ENCODE measurements around the gene IRAK1BP1. TPM values are rescaled to one million over a fixed set of nuclear protein-coding genes. Genes with fewer than 3 reads are reported as not detected.

Gene IRAK1BP1
- total RNA-seq (2022; extraction: Qiagen RNA extraction; ENCODE audit: low read depth): 0.64 to 0.87 TPM (median 0.74 TPM) in 5 replicates

GRCh38 chr6:78867370-78868040 is at the start of gene IRAK1BP1:
TSS of gene IRAK1BP1 (plus strand) at chr6:78867551. CDS start at chr6:78867577, 26 bp downstream.

Other genes with a start within 250 kb of the IRAK1BP1 start
- gene PHIP, start 210.7 kb downstream of the IRAK1BP1 start, total RNA-seq (2022; extraction: Qiagen RNA extraction; ENCODE audit: low read depth): 1.7 to 5.9 TPM (median 5.8 TPM) in 5 replicates

Data from A549 treated with RU486 at 1 μM for 4 hours (cell line).